GM12892 (cell line): Measurements from ENCODE around the gene HCFC2.
"Not testable (repeated sequence)": the region's sequence is repeated elsewhere in the genome, so short reads cannot be mapped to it uniquely, and the experiment has no call there.

Experiments
- POLR2A ChIP-seq: IDR thresholded peaks from 2 replicates; pipeline ENCODE4 v1.6.1; 2011; ENCODE audit warnings: low read depth, low read length, control low read depth
- TAF1 ChIP-seq: IDR thresholded peaks from 2 replicates; pipeline ENCODE4 v1.6.1; 2011; ENCODE audit warnings: low read depth, mild to moderate bottlenecking, control low read depth, low read length, borderline replicate concordance

DNA sequence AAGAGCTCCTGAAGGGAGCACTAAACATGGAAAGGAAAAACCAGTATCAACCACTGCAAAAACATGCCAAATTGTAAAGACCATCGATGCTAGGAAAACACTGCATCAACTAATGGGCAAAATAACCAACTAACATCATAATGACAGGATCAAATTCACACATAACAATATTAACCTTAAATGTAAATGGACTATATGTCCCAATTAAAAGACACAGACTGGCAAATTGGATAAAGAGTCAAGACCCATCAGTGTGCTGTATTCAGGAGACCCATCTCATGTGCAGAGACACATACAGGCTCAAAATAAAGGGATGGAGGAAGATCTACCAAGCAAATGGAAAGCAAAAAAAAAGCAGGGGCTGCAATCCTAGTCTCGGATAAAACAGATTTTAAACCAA is 28.2 kb upstream of the HCFC2 start:
- not testable (repeated sequence) for TF ChIP-seq POLR2A, TAF1
